ENCODE results near the gene SEMA3C.

DNA sequence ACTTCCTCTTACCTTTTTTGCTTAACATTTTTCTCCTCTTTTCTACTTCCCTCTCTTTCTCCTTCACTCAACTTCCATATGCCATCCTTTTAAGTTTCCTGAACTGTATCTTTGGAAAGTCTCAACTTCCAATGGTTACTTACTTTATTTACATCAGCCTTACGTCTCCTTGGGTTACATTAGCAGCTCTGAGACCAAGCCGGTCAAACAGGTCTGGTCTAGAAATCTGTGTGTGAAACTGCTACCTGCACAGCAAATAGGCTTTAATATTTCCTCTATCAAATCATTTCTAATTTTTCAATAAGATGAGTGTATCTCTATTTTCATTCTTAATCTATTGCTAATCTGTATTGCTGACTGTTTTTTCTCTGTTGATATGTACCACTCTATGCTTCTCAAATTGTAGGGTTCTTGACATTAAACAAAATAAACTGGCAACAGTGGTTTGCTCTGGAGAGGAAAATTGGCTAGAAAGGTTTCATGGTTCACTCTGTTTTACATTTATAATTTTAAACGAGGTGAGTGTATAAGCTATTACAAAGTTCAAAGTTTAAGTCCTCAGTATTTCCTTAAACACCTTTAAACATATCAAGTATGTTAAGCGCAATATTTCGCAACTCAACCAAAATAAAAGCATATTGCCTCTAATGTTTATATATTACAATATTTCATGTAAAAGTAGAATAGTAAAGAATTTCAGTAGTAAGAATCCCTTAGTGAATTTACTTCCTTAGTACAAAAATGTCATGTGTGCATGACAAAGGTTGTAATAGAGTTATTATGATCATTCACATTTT, 3.6 kb upstream of the SEMA3C start:
- TF ChIP-seq EZH2 (IDR thresholded peaks at IDR 0.05; ENCODE audit: borderline replicate concordance, low read depth, low read length, poor library complexity, severe bottlenecking): no peak
- TF ChIP-seq, protein P1, sequence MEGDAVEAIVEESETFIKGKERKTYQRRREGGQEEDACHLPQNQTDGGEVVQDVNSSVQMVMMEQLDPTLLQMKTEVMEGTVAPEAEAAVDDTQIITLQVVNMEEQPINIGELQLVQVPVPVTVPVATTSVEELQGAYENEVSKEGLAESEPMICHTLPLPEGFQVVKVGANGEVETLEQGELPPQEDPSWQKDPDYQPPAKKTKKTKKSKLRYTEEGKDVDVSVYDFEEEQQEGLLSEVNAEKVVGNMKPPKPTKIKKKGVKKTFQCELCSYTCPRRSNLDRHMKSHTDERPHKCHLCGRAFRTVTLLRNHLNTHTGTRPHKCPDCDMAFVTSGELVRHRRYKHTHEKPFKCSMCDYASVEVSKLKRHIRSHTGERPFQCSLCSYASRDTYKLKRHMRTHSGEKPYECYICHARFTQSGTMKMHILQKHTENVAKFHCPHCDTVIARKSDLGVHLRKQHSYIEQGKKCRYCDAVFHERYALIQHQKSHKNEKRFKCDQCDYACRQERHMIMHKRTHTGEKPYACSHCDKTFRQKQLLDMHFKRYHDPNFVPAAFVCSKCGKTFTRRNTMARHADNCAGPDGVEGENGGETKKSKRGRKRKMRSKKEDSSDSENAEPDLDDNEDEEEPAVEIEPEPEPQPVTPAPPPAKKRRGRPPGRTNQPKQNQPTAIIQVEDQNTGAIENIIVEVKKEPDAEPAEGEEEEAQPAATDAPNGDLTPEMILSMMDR (conservative IDR thresholded peaks at IDR 0.05; ENCODE audit: low read depth, low read length): no peak

Measured in A673 (cell line).